Uterus (tissue), 4 donors: ENCODE measurements around the gene NAA40. TPM values are rescaled to one million over a fixed set of nuclear protein-coding genes. Genes with fewer than 3 reads are reported as not detected.
A peak's percentile ranks its signal among the peaks of the same experiment; 100 is the strongest.

Experiments
- DNase-seq, 2 donors: peaks; one replicate each; pipeline ENCODE4 v3.0.0-alpha.2; 2019 to 2020
- H3K27ac ChIP-seq, 2 donors: fragments of 200-600 bp; sonication (generic); 1 replicate in 1 of 2; 2 replicates in 1 of 2; pipeline ENCODE4 v1.5.1; 2016 to 2018
- H3K27me3 ChIP-seq, 2 donors: fragments of 200-600 bp; sonication (generic); one replicate each; pipeline ENCODE4 v1.5.1; 2018 to 2019; ENCODE audit warnings: control low read depth in 1 of 2
- H3K36me3 ChIP-seq, 2 donors: fragments of 200-600 bp; sonication (generic); one replicate each; pipeline ENCODE4 v1.5.1; 2019; ENCODE audit warnings: control low read depth in 1 of 2
- H3K4me1 ChIP-seq, 2 donors: fragments of 200-600 bp; sonication (generic); one replicate each; pipeline ENCODE4 v1.5.1; 2018 to 2019; ENCODE audit warnings: control low read depth in 1 of 2
- H3K4me3 ChIP-seq, 2 donors: fragments of 200-600 bp; sonication (generic); 1 replicate in 1 of 2; 2 replicates in 1 of 2; pipeline ENCODE4 v1.5.1; 2018 to 2019; ENCODE audit warnings: mild to moderate bottlenecking in 1 of 2
- H3K9me3 ChIP-seq, 2 donors: fragments of 200-600 bp; sonication (generic); one replicate each; pipeline ENCODE4 v1.5.1; 2019; ENCODE audit warnings: control low read depth in 1 of 2
- POLR2A ChIP-seq, 2 donors: fragments of 450-650 bp; IDR thresholded peaks; one replicate each; pipeline ENCODE4 v1.6.1; 2016; ENCODE audit warnings: antibody characterized with exemption in 2 of 2, mild to moderate bottlenecking in 1 of 2, moderate library complexity in 1 of 2
- intact Hi-C: fragments of 100-400 bp; cut with DNase I; formaldehyde crosslinking; loops from one replicate; pipeline ENCODE4 v1.15.1; 2023; ENCODE audit warnings: low total_unique reads
- total RNA-seq, 4 donors: library from RNA; depleted of rRNA in 3 of 4; stranded (reverse); fragments of >200 nt in 3 of 4; gene quantifications; one replicate each; pipeline versions ENCODE4 v1.1.0 to v1.2.4, GENCODE V29; 2014 to 2023
- TF ChIP-seq, protein P1 (sequence below), 4 experiments: fragments of 200-600 bp in 2 of 4; fragments of 450-650 bp in 2 of 4; sonication (generic) in 2 of 4; IDR thresholded peaks; one replicate each; pipeline ENCODE4 v1.5.1; 2016 to 2019; ENCODE audit warnings: antibody characterized with exemption in 4 of 4, mild to moderate bottlenecking in 2 of 4, moderate library complexity in 1 of 4
- donor health status: DM: yes; HTN: yes; CAD: no.

Gene NAA40
- total RNA-seq, 4 donors from 2014 or later: 2.1 to 17.8 (median 9.2) TPM

- Histone ChIP-seq H3K4me1 (peaks cover 0 to 19% of the 10 kb centered on the region in 2 donors), H3K9me3 (no peaks in the 10 kb centered on the region), H3K27ac (no peak overlapping the region), H3K27me3 (no peaks in the 10 kb centered on the region), H3K36me3 (no peaks in the 10 kb centered on the region), H3K4me3 (no peak overlapping the region)
- TF ChIP-seq, protein P1, sequence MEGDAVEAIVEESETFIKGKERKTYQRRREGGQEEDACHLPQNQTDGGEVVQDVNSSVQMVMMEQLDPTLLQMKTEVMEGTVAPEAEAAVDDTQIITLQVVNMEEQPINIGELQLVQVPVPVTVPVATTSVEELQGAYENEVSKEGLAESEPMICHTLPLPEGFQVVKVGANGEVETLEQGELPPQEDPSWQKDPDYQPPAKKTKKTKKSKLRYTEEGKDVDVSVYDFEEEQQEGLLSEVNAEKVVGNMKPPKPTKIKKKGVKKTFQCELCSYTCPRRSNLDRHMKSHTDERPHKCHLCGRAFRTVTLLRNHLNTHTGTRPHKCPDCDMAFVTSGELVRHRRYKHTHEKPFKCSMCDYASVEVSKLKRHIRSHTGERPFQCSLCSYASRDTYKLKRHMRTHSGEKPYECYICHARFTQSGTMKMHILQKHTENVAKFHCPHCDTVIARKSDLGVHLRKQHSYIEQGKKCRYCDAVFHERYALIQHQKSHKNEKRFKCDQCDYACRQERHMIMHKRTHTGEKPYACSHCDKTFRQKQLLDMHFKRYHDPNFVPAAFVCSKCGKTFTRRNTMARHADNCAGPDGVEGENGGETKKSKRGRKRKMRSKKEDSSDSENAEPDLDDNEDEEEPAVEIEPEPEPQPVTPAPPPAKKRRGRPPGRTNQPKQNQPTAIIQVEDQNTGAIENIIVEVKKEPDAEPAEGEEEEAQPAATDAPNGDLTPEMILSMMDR (IDR thresholded peaks at IDR 0.05): no peak
- no peak for DNase-seq
- intact Hi-C loops: no loop called here
These were observed 59.1 kb downstream of the NAA40 start for GRCh38 chr11:63997801-63998337.

- Histone ChIP-seq H3K36me3 (no peaks in the 10 kb centered on the region), H3K4me3 (no peak overlapping the region), H3K9me3 (no peaks in the 10 kb centered on the region), H3K27ac (no peak overlapping the region), H3K27me3 (no peaks in the 10 kb centered on the region), H3K4me1 (peaks cover 0 to 19% of the 10 kb centered on the region in 2 donors)
- intact Hi-C loops: no loop called here
- TF ChIP-seq, protein P1 (IDR thresholded peaks at IDR 0.05): no peak
- no peak for TF ChIP-seq POLR2A (IDR thresholded peaks at IDR 0.05)
- peak in 1 of 2 donors; percentile 28 for DNase-seq
These were observed 60.0 kb downstream of the NAA40 start for GRCh38 chr11:63998558-63999348.

DNA sequence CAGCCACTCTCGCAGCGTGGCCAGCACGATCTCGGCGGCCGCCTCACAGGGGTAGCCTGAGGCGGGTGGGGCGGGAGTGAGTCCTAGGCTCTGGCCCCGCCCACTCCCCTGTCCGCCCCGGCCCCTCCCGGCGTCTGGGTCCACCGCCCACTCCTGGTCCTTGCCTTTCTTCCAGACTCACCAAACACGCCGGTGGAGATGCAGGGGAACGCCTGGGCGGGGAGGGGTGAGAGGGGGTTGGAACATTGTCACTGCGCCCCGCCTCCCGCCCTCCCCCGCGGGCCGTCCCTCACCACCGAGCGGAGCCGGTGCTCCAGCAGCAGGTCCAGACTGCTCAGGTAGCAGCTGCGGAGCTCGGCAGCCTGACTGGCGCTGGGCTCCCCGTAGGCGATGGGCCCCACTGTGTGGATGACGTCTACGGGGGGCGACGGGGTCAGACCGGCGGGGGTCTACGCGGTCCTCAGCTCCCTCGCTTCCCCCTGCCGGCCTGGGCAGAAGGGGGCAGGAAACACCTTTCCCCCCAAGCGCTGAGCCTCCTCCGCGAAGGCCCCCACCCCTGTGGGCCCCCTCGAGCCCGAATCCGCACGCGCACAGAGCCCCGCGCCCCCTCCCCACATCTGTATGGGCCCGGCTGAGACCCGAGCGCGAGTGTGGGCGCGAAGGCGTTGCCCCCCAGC is 60.7 kb downstream of the NAA40 start:
- peaks cover 0 to 19% of the 10 kb centered on the region in 2 donors for H3K4me1 ChIP-seq
- H3K27me3 ChIP-seq: no peaks in the 10 kb centered on the region
- peak overlapping the region; percentile 1 to 34 for H3K4me3 ChIP-seq
- no peak overlapping the region for H3K27ac ChIP-seq
- no peaks in the 10 kb centered on the region for H3K9me3 ChIP-seq
- TF ChIP-seq POLR2A (IDR thresholded peaks at IDR 0.05): no peak
- TF ChIP-seq, protein P1 (IDR thresholded peaks at IDR 0.05): no peak
- no peaks in the 10 kb centered on the region for H3K36me3 ChIP-seq
- intact Hi-C loops: loop anchor here (5.0 kb wide), 1 partner anchor 153 kb away; no protein-coding TSS in a partner anchor
- peak; percentile 56 to 69 for DNase-seq

- intact Hi-C loops: loop anchor here (5.0 kb wide), 1 partner anchor 152 kb away; no protein-coding TSS in a partner anchor
- Histone ChIP-seq H3K9me3 (no peaks in the 10 kb centered on the region), H3K27me3 (no peaks in the 10 kb centered on the region), H3K4me3 (peak overlapping the region; percentile 1 to 34), H3K4me1 (peaks cover 0 to 19% of the 10 kb centered on the region in 2 donors), H3K36me3 (no peaks in the 10 kb centered on the region), H3K27ac (peak overlapping the region in 1 of 2 donors; percentile 19)
- TF ChIP-seq, protein P1 (IDR thresholded peaks at IDR 0.05): peak; percentile 71 to 98 (median 90)
- TF ChIP-seq POLR2A (IDR thresholded peaks at IDR 0.05): peak in 1 of 2 donors; percentile 24
- DNase-seq: peak; percentile 55 to 74
These were observed 61.4 kb downstream of the NAA40 start for GRCh38 chr11:64000026-64000739.
